GM19455 (cell line): ENCODE data around the gene ATG4C.
A peak's percentile ranks its signal among the peaks of the same experiment; 100 is the strongest.
"Not testable (repeated sequence)": the region's sequence is repeated elsewhere in the genome, so short reads cannot be mapped to it uniquely, and the experiment has no call there.

Experiments
- ATAC-seq: cut with Tn5 transposase; IDR thresholded peaks from one replicate; pipeline ENCODE4 v1.9.1; 2021; ENCODE audit not compliant: unreplicated experiment

ATG4C gene, protein sequence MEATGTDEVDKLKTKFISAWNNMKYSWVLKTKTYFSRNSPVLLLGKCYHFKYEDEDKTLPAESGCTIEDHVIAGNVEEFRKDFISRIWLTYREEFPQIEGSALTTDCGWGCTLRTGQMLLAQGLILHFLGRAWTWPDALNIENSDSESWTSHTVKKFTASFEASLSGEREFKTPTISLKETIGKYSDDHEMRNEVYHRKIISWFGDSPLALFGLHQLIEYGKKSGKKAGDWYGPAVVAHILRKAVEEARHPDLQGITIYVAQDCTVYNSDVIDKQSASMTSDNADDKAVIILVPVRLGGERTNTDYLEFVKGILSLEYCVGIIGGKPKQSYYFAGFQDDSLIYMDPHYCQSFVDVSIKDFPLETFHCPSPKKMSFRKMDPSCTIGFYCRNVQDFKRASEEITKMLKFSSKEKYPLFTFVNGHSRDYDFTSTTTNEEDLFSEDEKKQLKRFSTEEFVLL

DNA sequence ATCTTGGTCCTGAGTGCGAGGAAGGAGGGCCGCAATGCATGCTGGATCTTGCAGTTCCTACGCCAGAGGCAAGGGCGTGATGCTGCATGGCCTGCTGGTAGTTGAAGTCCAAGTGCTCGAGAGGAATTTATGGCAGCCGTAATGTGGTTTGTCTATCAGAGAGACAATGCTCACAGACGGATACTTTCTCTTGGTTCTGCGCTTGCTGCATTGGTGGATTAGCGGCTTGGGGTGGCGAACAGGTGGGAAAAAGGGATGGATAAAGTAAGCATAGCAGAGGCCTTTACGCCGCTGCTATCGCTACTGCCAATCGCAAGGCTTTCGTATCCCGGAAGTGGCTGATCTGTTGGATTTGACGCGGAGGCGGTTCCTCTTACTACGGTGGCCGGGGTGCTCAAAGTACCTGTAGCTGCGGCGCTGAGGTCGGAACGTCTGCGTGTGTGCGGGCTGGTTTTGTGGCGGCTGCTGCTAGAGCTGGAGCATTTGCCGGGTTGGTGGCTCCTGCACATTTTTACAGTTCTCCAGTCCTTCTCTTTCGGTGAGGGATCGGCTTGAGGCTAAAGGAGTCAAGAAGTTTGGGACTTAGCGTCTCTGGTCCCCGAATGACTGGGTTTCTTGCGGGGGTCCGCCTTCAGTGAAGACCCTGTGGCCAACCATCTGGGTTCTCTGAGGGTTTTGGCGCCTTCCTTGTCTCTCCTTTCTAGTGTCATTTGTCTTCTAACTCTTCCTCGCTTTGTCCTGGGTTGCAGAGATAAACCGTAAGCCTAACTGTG is at the start of gene ATG4C:
TSS of gene ATG4C (plus strand) at position 397 of the 773 bp plus-strand sequence. CDS start 19,655 bp downstream, outside the sequence.
- ATAC-seq = peak; percentile 97

DNA sequence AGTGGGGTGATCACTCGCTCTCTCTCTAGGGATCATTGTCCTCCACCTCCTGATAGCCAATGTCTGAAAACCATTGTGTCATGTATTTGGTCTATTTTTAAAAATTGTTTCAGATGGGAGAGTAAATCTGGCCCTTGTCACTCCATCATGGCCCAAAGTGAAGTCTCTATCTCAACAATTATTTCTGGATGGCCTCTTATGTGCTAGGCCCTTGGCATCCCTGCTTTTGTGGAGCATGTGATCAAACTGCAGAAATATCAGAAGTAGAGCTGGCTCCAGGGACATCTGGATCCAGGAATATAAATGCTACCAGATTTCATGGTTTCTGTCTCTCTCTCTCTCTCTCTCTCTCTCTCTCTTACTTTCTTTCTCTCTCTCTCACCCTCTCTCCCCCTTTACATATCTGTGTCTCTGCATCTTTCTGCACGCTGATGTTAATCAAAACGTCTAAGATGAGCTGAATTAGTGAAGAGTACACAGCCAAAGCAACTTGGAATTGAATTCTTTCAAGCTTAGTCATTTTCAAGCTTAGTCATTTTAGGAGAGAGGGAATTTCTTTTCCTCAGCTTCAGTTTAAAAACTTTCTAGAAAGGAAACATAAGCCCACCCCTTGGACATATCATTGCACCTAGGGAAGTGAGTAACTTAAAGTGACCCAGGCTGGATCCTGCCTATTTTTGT is 48.3 kb upstream of the ATG4C start:
- ATAC-seq = no peak

DNA sequence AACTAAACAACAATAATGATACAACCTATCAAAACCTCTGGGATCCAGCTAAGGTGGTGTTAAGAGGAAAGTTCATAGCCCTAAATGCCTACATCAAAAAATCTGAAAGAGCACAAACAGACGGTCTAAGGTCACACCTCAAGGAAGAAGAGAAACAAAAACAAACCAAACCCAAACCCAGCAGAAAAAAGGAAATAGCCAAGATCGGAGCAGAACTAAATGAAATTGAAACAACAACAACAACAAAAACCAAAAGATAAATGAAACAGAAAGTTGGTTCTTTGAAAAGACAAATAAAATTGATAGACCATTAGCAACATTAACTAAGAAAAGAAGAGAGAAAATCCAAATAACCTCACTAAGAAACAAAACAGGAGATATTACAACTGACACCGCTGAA is 43.2 kb upstream of the ATG4C start:
- not testable (repeated sequence) for ATAC-seq

DNA sequence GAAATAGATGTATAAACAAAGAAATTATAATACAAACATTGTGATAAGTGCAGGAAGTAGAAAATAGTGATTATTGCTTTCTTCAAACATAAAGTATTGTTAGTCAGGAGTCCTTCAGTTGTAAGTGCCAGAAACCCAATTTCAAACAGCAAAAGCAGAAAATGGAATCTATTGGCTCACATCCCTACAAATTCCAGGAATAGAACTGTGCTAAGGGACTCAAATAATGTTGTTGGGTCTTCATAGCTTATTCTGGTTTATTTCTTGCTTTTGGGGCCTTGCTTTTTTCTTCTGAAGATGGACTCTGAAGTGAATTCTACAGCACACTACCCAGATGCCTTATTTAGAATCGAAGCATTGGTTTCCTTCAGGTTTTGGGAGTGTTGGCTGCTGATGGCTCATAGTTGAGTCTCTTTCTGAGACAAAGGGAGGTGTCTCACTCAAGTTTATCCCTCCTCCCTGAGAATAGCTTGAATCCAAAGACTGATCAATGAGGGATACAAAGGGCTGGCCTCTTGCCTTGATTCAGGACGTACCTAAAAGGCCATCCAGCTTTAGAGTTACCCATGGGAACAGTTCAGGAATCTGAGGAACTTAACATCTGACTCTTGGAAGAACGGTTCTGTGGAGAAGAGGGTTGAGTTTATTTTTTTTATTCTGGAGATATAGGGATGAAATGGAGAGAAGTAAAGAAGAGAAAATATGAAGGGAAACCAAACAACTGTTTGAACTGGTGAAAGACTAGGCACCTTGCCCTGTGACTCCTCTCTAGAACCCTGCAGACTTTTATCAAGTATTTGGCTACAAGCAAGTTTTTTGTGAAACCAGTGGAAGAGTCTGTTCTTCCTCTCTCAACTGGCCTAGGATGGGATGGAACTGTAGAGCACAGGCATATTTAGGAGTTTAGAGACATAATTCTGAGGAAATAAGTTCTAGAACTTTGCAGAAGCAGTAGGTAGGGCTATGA is 39.0 kb upstream of the ATG4C start:
- no peak for ATAC-seq

DNA sequence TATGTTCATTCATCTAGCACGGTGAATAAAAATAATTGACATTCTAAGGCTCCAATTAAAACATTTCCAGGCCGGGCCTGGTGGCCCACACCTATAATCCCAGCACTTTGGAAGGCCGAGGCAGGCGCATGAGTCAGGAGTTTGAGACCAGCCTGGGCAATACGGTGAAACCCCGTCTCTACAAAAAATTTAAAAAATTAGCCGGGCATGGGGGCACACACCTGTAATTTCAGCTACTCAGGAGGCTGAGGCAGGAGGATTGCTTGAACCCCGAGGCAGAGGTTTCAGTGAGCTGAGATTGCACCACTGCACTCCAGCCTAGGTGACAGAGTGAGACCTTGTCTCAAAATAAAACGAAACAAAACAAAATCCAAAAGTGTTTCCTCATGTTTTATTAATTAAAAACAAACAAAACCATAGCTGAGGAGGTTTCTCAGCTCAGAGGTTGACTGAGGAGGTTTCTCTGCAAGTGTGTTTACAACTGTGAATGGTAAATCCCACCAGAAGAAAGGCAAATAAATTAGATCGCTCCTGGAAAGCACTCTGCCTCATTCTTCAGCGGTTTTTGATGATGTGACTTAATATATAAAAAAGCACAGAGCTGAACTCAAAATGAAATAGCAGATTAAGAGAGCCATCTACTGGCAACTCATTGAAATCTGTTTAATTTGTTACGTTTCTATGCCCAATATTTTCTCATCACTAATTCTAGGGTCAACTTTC is 37.7 kb upstream of the ATG4C start:
- no peak for ATAC-seq

DNA sequence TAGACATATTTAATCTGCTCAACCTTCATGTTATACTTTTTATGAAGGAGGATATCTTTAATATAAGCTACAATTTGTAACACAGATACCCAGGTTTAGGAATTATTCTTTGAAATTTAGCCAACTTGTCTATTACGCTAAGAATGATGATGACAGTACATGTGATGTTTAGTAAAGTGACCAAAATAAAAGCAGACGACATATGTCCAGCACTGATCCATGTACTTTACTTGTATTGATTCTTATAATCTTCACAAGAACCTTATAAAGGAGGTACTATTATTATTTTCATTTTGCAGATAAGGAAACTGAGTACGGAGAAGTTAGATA is 37.2 kb upstream of the ATG4C start:
- no peak for ATAC-seq

DNA sequence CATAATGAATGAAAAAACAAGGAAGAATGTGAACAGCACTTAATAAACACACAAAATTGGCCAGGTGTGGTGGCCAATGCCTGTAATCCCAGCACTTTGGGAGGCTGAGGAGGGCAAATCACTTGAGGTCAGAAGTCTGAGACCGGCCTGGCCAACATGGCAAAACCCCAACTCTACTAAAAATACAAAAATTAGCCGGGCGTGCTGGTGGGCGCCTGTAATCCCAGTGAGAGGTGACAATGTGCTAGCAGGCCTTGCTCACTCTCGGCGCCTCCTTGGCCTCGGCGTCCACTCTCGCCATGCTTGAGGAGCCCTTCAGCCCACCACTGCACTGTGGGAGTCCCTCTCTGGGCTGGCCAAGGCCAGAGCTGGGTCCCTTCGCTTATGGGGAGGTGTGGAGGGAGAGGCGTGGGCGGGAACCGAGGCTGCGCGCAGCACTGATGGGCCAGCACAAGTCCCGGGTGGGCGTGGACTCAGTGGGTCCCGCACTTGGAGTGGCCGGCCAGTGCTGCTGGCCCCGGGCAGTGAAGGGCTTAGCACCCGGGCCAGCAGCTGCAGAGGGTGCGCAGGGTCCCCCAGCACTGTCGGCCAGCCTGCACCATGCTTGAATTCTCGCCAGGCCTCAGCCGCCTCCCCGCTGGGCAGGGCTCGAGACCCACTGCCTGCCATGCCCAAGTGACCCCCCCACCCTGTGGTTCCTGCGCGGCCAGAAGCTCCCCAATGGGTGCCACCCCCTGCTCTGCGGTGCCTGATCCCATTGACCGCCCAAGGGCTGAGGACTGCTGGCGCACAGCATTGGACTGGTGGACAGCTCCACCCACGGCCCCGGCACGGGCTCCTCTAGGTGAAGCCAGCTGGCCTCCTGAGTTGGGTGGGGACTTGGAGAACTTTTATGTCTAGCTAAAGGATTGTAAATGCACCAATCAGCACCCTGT is 30.6 kb upstream of the ATG4C start:
- ATAC-seq = no peak

DNA sequence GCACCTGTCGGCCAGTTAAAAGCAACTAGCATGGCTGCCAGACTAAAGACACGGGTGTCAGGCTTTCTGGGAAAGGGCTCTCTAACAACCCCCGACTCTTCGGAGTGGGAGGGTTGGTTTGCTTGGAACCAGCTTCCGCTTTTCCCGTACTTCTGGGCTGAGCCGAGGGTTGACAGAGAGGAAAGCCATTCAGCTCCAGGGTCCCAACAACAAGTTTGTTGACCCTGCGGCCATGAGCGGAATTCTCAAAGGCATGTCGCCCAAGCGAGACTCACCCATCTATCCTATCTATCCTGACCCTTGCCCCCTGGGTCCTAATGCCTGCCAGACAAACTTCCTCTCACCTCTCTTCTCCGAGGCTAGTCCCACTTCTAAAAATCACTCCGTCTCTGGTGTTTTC is 29.0 kb upstream of the ATG4C start:
- not testable (repeated sequence) for ATAC-seq

DNA sequence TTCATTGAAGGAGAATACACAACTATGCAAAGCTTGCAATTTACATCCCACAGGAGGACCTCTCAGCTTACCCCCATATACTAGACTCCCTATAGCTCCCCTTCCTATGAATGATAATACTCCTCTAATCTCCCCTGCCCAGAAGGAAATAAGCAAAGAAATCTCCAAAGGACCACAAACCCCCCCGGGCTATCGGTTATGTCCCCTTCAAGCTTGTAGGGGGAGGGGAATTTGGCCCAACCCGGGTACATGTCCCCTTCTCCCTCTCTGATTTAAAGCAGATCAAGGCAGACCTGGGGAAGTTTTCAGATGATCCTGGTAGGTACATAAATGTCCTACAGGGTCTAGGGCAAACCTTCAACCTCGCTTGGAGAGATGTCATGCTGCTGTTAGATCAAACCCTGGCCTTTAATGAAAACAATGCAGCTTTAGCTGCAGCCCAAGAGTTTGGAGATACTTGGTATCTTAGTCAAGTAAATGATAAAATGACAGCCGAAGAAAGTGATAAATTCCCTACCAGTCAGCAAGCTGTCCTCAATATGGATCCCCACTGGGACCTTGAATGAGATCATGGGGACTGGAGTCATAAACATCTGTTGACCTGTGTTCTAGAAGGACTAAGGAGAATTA is 27.6 kb upstream of the ATG4C start:
- ATAC-seq = not testable (repeated sequence)

DNA sequence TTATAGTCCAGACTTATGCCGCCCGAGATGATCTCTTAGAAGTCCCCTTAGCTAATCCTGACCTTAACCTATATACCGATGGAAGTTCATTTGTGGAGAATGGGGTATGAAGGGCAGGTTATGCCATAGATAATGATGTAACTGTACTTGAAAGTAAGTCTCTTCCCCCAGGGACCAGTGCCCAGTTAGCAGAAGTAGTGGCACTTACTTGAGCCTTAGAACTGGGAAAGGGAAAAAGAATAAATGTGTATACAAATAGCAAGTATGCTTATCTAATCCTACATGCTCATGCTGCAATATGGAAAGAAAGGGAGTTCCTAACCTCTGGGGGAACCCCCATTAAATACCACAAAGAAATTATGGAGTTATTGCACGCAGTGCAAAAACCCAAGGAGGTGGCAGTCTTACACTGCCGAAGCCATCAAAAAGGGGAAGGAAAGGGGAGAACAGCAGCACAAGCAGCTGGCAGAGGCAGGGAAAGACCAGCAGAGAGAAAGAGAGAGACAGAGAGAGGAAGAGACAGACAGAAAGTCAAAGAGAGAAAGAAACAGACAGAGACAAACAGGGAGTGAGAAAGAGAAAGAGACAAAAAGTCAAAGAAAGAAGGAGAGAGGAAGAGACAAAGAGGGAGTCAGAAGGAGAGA is 24.6 kb upstream of the ATG4C start:
- not testable (repeated sequence) for ATAC-seq

DNA sequence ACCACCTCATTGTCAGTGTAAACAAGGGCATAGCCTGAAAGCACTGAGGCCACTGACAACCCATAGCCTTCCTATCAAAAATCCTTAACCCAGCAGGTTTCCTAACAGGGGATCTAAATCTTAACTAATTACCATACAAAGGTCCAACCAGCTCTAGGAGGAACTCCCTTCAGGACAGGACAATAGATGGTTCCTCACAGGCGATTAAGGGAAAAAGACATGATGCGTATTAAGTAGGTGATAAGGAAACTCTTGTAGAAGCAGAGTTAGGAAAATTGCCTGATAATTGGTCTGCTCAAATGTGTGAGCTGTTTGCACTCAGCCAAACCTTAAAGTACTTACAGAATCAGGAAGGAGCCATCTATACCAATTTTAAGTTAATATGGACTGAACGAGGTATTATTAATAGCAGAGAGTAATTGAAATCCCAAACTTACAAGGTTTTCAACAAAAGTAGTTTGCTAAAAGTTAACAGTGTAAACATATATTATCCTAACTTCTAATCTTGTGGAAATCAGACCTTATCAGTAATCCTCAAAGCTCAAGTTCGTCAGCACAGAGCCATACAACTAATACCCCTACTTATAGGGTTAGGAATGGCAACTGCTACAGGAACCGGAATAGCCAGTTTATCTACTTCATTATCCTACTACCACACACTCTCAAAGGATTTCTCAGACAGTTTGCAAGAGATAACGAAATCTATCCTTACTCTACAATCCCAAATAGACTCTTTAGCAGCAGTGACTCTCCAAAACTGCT is 23.7 kb upstream of the ATG4C start:
- not testable (repeated sequence) for ATAC-seq

DNA sequence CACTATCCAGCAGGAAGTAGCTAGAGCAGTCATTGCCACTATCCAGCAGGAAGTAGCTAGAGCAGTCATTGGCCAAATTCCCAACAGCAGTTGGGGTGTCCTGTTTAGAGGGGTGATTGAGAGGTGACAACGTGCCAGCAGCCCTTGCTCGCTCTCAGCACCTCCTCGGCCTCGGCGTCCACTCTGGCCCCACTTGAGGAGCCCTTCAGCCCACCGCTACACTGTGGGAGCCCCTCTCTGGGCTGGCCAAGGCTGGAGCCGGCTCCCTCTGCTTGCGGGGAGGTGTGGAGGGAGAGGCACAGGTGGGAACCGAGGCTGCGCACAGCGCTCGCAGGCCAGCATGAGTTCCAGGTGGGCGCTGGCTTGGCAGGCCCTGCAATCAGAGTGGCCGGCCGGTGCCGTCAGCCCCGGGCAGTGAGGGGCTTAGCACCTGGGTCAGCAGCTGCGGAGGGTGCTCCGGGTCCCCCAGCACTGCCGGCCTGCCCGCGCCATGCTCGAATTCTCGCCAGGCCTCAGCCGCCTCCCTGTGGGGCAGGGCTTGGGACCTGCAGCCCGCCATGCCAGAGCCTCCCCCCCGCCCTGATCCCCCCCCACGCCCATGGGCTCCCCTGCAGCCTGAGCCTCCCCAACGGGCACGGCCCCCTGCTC is 22.6 kb upstream of the ATG4C start:
- not testable (repeated sequence) for ATAC-seq

DNA sequence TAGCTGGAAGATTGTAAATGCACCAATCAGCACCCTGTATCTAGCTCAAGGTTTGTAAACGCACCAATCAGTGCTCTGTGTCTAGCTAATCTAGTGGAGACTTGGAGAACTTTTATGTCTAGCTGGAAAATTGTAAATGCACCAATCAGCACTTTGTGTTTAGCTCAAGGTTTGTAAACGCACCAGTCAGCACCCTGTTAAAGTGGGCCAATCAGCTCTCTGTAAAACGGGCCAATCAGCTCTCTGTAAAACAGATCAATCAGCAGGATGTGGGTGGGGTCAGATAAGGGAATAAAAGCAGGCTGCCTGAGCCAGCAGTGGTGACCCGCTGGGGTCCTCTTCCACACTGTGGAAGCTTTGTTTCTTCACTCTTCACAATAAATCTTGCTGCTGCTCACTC is 21.9 kb upstream of the ATG4C start:
- not testable (repeated sequence) for ATAC-seq

DNA sequence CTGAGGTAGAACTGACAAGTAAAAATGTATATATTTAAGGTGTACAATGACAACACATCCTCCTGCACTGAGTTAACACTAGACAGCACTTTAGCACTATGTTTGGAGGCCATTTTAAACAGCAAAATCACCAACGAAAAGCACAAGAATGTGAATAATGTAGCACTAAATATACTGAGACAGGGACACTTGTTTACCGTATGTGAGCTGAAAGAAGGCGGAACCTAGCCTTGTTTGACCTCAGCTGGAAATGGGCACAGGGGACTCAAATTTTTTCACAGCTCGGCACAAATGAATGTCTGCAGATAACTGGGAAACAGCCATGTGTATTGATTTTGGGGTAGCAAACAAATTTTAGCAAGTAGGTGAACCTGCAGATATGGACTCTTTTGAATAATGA is 18.0 kb upstream of the ATG4C start:
- no peak for ATAC-seq

DNA sequence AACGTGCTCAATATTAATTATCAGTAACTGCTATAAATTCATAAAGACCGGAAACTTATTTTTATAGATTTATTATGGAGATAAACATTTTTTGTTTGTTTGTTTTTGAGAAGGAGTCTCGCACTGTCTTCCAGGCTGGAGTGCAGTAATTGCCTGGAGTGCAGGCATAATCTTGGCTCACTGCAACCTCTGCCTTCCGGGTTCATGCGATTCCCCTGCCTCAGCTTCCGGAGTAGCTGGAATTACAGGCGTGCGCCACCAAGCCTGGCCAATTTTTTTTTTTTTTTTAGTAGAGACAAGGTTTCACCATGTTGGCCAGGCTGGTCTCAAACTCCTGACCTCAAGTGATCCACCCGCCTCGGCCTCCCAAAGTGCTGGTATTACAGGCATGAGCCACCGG is 15.4 kb upstream of the ATG4C start:
- not testable (repeated sequence) for ATAC-seq

DNA sequence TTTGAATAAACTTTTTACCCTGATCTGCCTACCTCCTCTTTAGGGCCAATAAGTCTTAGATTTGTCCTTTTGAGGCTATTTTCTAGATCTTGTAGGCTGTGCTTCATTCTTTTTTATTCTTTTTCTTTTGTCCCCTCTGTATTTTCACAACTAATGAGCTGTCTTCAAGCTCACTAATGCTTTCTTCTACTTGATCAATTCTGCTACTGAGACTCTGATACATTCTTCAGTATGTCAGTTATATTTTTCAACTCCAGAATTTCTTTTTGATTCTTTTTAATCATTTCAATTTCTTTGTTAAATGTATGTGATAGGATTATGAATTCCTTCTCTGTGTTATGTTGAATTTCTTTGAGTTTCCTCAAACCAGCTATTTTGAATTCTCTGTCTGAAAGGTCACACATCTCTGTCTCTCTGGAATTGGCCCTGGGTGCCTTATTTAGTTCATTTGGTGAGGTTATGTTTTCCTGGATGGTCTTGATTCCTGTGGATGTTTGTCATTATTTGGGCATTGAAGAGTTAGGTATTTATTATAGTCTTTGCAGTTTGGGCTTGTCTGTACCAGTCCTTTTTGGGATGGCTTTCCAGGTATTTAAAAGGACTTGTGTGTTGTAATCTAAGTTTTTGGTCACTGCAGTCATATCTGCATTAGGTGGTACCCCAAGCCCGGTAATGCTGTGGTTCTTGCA is 11.2 kb upstream of the ATG4C start:
- ATAC-seq = no peak
